NCI-H187 treated with DMSO at 0.1 percent for 48 hours (cell line): ENCODE data around the gene ZNF668.

Experiments used
- DNase-seq: peaks from one replicate; lab custom pipeline; 2025; lab: John Stamatoyannopoulos, UW

The ZNF668 gene

DNA sequence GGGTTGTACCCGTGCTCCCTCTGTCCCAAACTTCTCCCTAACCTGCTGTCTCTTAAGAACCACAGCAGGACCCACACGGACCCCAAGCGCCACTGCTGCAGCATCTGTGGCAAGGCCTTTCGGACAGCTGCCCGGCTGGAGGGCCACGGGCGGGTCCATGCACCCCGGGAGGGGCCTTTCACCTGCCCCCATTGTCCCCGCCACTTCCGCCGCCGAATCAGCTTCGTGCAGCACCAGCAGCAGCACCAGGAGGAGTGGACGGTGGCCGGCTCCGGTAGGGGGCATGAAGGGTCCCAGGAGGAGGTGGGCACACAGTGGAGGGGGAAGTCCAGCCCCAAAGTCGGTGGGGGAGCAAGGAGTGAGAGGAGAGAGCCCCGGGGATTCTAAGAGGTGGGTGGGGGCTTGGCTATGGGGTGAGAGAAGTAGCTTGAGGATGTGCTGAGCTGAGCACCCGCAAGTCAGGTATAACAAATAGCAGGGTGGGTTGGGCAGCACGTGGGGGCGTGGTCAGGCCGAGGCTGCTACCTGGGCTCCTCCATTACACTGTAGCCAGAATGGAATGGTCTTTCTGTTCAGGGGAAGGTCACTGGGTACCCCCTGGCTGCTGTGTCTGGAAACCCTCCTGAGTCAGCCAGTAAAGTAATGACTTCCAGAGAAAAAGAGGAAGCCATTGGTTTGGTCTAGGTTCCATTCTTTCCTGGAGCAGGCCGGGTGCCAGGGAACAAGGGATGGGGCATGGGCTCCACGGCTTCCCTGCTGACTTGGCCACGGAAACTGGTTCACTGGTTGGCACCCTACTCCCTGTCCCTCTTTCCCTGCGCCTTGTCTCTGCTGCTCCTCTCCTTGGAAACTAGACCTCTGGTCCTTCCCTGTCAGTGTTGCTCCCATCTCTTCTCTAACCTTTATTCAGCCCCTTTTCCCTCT is 7.7 kb upstream of the ZNF668 start:
- DNase-seq: no peak

GRCh38 chr16:31080756-31081419 is 6.8 kb upstream of the ZNF668 start:
- DNase-seq: no peak

GRCh38 chr16:31080035-31080629 is 6.1 kb upstream of the ZNF668 start:
- no peak for DNase-seq

DNA sequence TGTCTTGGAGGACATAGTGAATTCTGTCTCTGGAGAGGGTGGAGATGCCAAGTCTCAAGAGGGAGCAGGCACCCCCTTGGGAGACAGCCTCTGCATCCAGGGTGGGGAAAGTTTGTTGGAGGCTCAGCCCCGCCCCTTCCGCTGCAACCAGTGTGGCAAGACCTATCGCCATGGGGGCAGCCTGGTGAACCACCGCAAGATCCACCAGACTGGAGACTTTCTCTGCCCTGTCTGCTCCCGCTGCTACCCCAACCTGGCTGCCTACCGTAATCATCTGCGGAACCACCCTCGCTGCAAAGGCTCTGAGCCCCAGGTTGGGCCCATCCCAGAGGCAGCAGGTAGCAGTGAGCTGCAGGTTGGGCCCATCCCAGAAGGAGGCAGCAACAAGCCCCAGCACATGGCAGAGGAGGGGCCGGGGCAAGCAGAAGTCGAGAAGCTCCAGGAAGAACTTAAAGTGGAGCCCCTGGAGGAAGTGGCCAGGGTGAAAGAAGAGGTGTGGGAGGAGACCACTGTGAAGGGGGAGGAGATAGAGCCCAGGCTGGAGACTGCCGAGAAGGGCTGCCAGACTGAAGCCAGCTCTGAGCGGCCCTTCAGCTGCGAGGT is 5.4 kb upstream of the ZNF668 start:
- no peak for DNase-seq

DNA sequence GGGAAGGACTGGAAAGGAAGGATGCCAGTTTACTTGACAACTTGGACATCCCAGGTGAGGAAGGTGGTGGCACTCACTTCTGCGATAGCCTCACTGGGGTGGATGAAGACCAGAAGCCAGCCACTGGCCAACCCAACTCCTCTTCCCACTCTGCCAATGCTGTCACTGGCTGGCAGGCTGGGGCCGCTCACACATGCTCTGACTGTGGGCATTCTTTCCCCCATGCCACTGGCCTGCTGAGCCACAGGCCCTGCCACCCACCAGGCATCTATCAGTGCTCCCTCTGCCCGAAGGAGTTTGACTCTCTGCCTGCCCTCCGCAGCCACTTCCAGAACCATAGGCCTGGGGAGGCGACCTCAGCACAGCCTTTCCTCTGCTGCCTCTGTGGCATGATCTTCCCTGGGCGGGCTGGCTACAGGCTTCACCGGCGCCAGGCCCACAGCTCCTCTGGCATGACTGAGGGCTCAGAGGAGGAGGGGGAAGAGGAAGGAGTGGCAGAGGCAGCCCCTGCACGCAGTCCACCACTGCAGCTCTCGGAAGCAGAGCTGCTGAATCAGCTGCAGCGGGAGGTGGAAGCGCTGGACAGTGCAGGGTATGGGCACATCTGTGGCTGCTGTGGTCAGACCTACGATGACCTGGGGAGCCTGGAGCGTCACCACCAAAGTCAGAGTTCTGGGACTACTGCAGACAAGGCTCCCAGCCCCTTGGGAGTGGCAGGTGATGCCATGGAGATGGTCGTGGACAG is 4.7 kb upstream of the ZNF668 start:
- no peak for DNase-seq

DNA sequence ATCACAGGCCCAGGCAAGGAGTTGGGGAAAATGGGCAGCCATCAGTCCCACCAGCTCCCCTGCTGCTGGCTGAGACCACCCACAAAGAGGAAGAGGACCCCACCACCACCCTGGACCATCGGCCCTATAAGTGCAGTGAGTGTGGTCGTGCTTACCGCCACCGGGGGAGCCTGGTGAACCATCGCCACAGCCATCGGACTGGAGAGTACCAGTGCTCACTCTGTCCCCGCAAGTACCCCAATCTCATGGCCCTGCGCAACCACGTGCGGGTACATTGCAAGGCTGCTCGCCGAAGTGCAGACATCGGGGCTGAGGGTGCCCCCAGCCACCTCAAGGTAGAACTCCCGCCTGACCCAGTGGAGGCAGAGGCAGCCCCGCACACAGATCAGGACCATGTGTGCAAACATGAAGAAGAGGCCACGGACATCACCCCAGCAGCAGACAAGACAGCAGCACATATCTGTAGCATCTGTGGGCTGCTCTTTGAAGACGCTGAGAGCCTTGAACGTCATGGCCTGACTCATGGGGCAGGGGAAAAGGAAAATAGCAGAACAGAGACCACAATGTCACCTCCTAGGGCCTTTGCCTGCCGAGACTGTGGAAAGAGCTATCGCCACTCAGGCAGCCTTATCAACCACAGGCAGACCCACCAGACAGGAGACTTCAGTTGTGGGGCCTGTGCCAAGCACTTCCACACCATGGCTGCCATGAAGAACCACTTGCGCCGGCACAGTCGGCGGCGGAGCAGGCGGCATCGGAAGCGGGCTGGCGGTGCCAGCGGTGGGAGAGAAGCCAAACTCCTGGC is 3.8 kb upstream of the ZNF668 start:
- DNase-seq: no peak

DNA sequence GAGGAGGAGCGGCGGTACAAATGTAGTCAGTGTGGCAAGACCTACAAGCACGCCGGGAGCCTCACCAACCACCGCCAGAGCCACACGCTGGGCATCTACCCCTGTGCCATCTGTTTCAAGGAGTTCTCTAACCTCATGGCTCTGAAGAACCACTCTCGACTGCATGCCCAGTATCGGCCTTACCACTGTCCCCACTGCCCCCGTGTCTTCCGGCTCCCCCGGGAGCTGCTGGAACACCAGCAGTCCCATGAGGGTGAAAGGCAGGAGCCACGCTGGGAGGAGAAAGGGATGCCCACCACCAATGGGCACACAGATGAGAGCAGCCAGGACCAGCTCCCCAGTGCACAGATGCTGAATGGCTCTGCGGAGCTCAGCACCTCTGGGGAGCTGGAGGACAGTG is 3.0 kb upstream of the ZNF668 start:
- DNase-seq: no peak

- DNase-seq: no peak
Observed at GRCh38 chr16:31076319-31076718, 2.3 kb upstream of the ZNF668 start.

- no peak for DNase-seq
Observed at GRCh38 chr16:31074814-31075183, 759 bp upstream of the ZNF668 start.

GRCh38 chr16:31073142-31073969 is 684 bp downstream of the ZNF668 start:
- DNase-seq: no peak

DNA sequence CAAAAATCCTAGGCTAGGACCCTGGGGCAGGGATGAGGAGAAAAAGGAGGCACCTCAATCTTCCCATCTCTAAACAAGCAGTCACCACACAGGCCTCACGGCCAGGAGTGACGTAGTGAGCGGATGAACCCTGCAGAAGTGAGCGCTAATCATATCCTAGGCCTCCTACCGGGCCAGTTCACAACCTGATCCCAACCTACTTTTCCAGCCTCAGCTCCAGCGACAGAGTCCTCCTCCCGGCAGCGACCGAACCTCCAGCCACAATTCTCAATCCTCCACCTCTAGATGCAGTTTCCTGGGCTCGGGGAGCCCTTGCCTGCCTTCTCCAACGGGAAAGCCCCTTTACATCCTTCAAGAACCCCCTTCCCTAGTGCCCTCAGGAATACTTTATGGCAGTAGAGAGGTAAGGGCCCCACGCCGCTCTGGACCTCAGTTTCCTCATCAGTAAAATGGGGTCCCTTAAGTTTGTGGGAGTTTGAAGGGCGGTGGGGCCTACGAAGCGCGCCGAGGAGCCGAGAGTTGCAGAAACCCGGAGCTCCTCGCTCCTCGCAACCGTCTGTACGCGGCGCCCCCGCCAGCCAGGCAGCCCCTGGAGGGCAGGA is 1.4 kb downstream of the ZNF668 start:
- no peak for DNase-seq

DNA sequence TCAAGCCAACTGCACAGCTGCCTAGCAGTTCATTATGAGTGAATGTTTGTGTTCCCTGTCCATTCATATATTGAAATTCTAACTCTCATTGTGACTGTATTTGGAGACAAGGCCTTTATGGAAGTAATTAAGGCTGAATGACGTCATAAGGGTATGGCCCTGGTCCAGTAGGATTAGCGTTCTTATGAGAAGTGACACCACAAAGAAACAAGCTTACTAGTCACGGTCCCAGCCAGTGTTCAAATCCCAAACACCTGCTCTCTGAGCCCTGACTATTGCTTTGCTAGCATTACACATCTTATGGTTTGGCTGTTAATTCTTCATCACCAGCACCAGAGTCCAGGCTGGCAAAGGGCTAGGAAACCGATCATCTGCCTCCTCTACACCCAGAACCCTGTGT is 2.2 kb downstream of the ZNF668 start:
- no peak for DNase-seq

GRCh38 chr16:31067342-31067741 is 6.7 kb downstream of the ZNF668 start:
- DNase-seq: no peak

GRCh38 chr16:31064882-31065461 is 9.1 kb downstream of the ZNF668 start:
- no peak for DNase-seq

GRCh38 chr16:31063843-31064611 is 10.0 kb downstream of the ZNF668 start:
- no peak for DNase-seq

- no peak for DNase-seq
Observed at GRCh38 chr16:31063495-31063842, 10.6 kb downstream of the ZNF668 start.

DNA sequence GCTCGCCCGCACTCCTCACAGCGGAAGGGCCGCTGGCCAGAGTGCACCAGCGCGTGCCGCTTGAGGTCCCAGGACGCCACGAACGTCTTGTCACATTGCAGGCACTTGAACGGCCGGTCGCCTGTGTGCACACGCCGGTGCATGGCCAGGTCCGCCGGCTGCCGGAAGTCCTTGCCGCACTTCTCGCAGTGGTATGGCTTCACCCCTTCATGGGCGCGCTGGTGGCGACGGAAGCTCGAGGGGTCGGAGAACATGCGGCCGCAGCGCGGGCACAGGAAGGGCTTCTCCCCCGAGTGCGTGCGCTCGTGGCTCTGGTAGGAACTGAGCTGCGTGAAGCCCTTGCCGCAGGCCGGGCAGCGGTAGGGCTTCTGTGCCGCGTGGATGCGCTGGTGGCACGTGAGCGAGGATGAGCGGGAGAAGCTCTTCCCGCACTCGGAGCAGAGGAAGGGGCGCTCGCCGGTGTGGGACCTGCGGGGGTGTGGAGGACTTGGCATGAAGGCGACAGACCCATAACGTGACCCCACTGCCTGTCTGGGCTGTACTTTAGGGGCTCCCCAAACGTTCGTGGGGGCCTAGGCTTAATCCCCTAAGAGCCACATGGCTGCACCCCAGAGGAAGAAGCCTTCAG is 12.1 kb downstream of the ZNF668 start:
- no peak for DNase-seq

DNA sequence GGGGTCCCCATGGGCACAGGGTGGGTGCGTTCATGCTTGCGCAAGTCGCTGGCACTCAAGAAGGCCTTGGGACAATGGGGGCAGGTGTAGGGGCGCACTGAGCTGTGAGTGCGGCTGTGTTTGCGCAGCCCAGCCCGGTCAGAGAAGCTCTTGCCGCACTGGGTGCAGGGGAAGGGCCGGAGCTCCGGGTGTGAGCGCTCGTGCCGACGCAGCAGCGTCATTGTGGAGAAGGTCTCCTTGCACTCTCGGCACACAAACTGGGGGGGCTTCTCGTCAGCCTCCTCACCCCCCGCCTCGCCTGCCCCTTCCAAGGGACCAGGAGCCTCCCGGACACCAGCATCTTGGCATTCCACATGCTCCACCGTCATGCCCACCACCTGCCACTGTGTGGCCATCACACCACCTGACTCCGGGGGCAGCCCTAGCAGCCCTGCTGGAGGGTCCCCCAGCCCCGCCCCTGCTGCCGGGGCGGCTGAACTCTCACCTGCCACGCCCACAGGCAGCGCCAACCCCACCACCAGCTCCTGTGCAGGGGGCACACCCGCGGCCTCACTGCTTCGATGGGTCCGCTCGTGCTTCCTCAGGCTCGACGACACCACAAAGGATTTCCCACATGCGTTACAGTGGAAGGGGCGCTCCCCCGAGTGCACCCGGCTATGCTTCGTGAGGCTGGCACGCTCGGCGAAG is 12.8 kb downstream of the ZNF668 start:
- no peak for DNase-seq
